Sigmoid colon (tissue), 7 donors: ENCODE measurements around the gene SORCS1. TPM values are rescaled to one million over a fixed set of nuclear protein-coding genes. Genes with fewer than 3 reads are reported as not detected.

Experiments used
- DNase-seq: peaks from one replicate; pipeline ENCODE4 v3.0.0-alpha.2; 2019
- H3K27ac ChIP-seq, 4 donors: fragments of 200-600 bp; sonication (generic); one replicate each; pipeline ENCODE4 v1.5.1; 2016 to 2019; ENCODE audit warnings: mild to moderate bottlenecking in 1 of 4
- H3K27me3 ChIP-seq, 3 donors: fragments of 200-600 bp; sonication (generic); one replicate each; pipeline ENCODE4 v1.5.1; 2019; ENCODE audit warnings: mild to moderate bottlenecking in 1 of 3
- H3K36me3 ChIP-seq, 4 donors: fragments of 200-600 bp; sonication (generic); one replicate each; pipeline ENCODE4 v1.5.1; 2016 to 2019
- H3K4me1 ChIP-seq, 4 donors: fragments of 200-600 bp; sonication (generic); one replicate each; pipeline ENCODE4 v1.5.1; 2017 to 2019
- H3K4me3 ChIP-seq, 4 donors: fragments of 200-600 bp; sonication (generic); one replicate each; pipeline ENCODE4 v1.5.1; 2017 to 2019; ENCODE audit warnings: mild to moderate bottlenecking in 2 of 4, moderate library complexity in 1 of 4
- H3K9me3 ChIP-seq, 4 donors: fragments of 200-600 bp in 3 of 4; sonication (generic) in 3 of 4; one replicate each; pipeline versions ENCODE4 v1.5.1 to v1.6.1; 2013 to 2019
- CTCF ChIP-seq, 4 experiments: fragments of 450-650 bp in 3 of 4; fragments of 200-600 bp in 1 of 4; IDR thresholded peaks; one replicate each; pipeline ENCODE4 v1.5.1; 2016 to 2019; ENCODE audit warnings: antibody characterized with exemption in 4 of 4, mild to moderate bottlenecking in 3 of 4, moderate library complexity in 2 of 4
- EP300 ChIP-seq, 4 donors: sonication (generic); formaldehyde crosslinking; IDR thresholded peaks; one replicate each; pipeline ENCODE4 v1.6.1; 2017; ENCODE audit warnings: antibody characterized with exemption in 4 of 4
- POLR2A ChIP-seq, 2 donors: fragments of 450-650 bp; IDR thresholded peaks; one replicate each; pipeline ENCODE4 v1.6.1; 2016; ENCODE audit warnings: antibody characterized with exemption in 2 of 2, mild to moderate bottlenecking in 2 of 2, moderate library complexity in 2 of 2
- POLR2AphosphoS5 ChIP-seq, 4 donors: sonication (generic); formaldehyde crosslinking; IDR thresholded peaks; one replicate each; pipeline ENCODE4 v1.6.1; 2017; ENCODE audit warnings: antibody characterized with exemption in 4 of 4
- WGBS, 2 donors: extraction: QIAGEN DNeasy Blood & Tissue Kit; methylation state at CpG; one replicate each; pipeline ENCODE4 v1.1.7; 2013; 5-methylcytosine and 5-hydroxymethylcytosine counted together
- intact Hi-C: fragments of 100-400 bp; cut with DNase I; formaldehyde crosslinking; loops from one replicate; pipeline ENCODE4 v1.15.1; 2023
- polyA plus RNA-seq, 3 donors: library from polyadenylated mRNA; stranded (reverse); fragments of 200-250 nt; gene quantifications; one replicate each; pipeline ENCODE4 v1.2.3, GENCODE V29; 2013
- total RNA-seq, 4 donors: library from RNA; depleted of rRNA; stranded (reverse); fragments of >200 nt; gene quantifications; one replicate each; pipeline ENCODE4 v1.1.0, GENCODE V29; 2016
- donor health status: healthy with polysubstance abuse.
- donor health status: Bipolar disorder and iron deficiency.
- donor health status: healthy.

Gene SORCS1
- total and polyA plus RNA-seq, 7 donors = 2.5 to 18.3 (median 8.7) TPM; not detected in 1

GRCh38 chr10:106680061-106680460, 484.4 kb downstream of the SORCS1 start:
- Histone ChIP-seq H3K27ac (no peak overlapping the region), H3K27me3 (no peaks in the 10 kb centered on the region), H3K9me3 (no peaks in the 10 kb centered on the region), H3K4me3 (no peak overlapping the region), H3K4me1 (no peaks in the 10 kb centered on the region), H3K36me3 (no peaks in the 10 kb centered on the region)
- intact Hi-C loops = no loop called here
- WGBS, 2 donors = 85 to 88% methylated on average over 2 of the region's 2 CpGs
- DNase-seq = no peak
- no peak for TF ChIP-seq CTCF (IDR thresholded peaks at IDR 0.05)
- TF ChIP-seq EP300 (IDR thresholded peaks at IDR 0.05) = no peak
- no peak for TF ChIP-seq POLR2AphosphoS5 (IDR thresholded peaks at IDR 0.05)
- no peak for TF ChIP-seq POLR2A (IDR thresholded peaks at IDR 0.05)

DNA sequence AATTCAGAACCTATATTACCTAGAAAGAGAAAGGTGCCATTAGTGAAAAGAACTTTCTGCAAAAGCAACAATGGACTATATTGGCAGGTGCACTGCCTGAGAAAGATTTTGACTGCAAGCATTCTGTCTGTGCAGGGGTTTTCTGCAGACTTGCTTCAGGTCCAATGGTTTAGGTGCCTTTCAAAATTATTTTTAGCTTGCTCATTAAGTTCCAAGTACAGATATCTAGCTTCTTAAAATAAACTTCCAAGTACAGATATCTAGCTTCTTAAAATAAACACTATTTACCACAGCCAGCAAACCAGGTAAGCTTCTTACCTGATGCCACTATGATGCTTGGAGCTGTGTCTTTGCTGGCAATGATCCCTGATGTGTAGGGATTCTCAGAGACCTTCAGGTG, 485.2 kb downstream of the SORCS1 start:
- no peak overlapping the region for H3K27ac ChIP-seq
- no peaks in the 10 kb centered on the region for H3K4me1 ChIP-seq
- intact Hi-C loops = no loop called here
- H3K27me3 ChIP-seq = no peaks in the 10 kb centered on the region
- H3K9me3 ChIP-seq = no peaks in the 10 kb centered on the region
- no peak for DNase-seq
- TF ChIP-seq POLR2A (IDR thresholded peaks at IDR 0.05) = no peak
- TF ChIP-seq POLR2AphosphoS5 (IDR thresholded peaks at IDR 0.05) = no peak
- TF ChIP-seq CTCF (IDR thresholded peaks at IDR 0.05) = no peak
- no peak for TF ChIP-seq EP300 (IDR thresholded peaks at IDR 0.05)
- H3K4me3 ChIP-seq = no peak overlapping the region
- no peaks in the 10 kb centered on the region for H3K36me3 ChIP-seq

DNA sequence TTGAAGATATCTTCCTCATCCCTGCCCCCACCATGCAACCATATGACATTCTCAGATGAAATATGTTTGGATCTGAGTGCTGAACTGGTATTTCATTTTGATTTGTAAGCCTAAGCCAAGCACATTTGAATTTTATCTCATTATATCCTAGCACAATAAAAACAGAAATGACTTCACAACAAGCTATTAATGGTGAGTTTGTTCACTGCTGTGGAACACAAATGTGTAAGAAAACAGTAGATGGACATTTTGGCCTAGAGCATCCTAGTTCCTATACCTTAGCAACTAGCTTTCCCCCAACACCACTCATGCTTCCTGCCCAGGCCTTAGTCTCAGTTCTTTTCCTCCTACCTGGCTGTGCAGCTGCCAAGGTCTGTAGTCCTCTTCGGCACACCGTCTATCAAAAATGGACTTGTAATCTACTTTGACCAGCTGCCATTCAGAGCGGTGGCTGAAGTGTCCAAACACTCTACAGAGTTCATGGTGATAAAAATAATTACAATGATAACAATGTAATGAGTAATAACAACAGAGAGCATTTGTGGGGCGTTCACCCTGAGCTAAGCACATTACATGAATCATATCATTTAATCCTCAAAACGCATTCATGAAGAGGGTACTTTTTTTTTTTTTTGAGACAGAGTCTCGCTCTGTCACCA, 491.9 kb downstream of the SORCS1 start:
- no peak for DNase-seq
- Histone ChIP-seq H3K27ac (no peak overlapping the region), H3K4me3 (no peak overlapping the region), H3K9me3 (peaks cover 0 to 4% (median 0%) of the 10 kb centered on the region in 4 donors), H3K36me3 (no peaks in the 10 kb centered on the region), H3K4me1 (no peaks in the 10 kb centered on the region), H3K27me3 (no peaks in the 10 kb centered on the region)
- 86 to 93% methylated on average over 6 of the region's 6 CpGs for WGBS, 2 donors
- intact Hi-C loops = no loop called here
- TF ChIP-seq POLR2A (IDR thresholded peaks at IDR 0.05) (no peak), CTCF (IDR thresholded peaks at IDR 0.05) (no peak), EP300 (IDR thresholded peaks at IDR 0.05) (no peak), POLR2AphosphoS5 (IDR thresholded peaks at IDR 0.05) (no peak)

GRCh38 chr10:106661767-106662140, 502.8 kb downstream of the SORCS1 start:
- H3K4me1 ChIP-seq = no peaks in the 10 kb centered on the region
- no peak overlapping the region for H3K27ac ChIP-seq
- no peaks in the 10 kb centered on the region for H3K36me3 ChIP-seq
- H3K4me3 ChIP-seq = no peak overlapping the region
- intact Hi-C loops = no loop called here
- no peak for TF ChIP-seq EP300 (IDR thresholded peaks at IDR 0.05)
- WGBS, 2 donors = 73 to 82% methylated on average over 3 of the region's 3 CpGs
- H3K27me3 ChIP-seq = no peaks in the 10 kb centered on the region
- H3K9me3 ChIP-seq = peaks cover 0 to 9% (median 0%) of the 10 kb centered on the region in 4 donors
- DNase-seq = no peak

- no peak overlapping the region for H3K4me3 ChIP-seq
- no peak for TF ChIP-seq POLR2A (IDR thresholded peaks at IDR 0.05)
- TF ChIP-seq CTCF (IDR thresholded peaks at IDR 0.05) = no peak
- no peak for TF ChIP-seq EP300 (IDR thresholded peaks at IDR 0.05)
- TF ChIP-seq POLR2AphosphoS5 (IDR thresholded peaks at IDR 0.05) = no peak
- DNase-seq = no peak
- intact Hi-C loops = no loop called here
- no peaks in the 10 kb centered on the region for H3K4me1 ChIP-seq
- peaks cover 0 to 9% (median 0%) of the 10 kb centered on the region in 4 donors for H3K9me3 ChIP-seq
- 54 to 69% methylated on average over 5 of the region's 5 CpGs for WGBS, 2 donors
- no peak overlapping the region for H3K27ac ChIP-seq
- H3K36me3 ChIP-seq = no peaks in the 10 kb centered on the region
- no peaks in the 10 kb centered on the region for H3K27me3 ChIP-seq
Observed at GRCh38 chr10:106661133-106661766, 503.3 kb downstream of the SORCS1 start.
